H1 (cell line): ENCODE results near the gene KCNH4. TPM values are rescaled to one million over a fixed set of nuclear protein-coding genes. Genes with fewer than 3 reads are reported as not detected.

Source experiments
- CTCF ChIA-PET: fragments of 300-600 bp; sonication (Branson Sonifier 250); formaldehyde crosslinking; loops from one replicate; lab custom pipeline; 2021; ENCODE audit not compliant: partially characterized antibody; lab: Charles Lee
- POLR2A ChIA-PET: fragments of 300-600 bp; sonication (Branson Sonifier 250); formaldehyde crosslinking; loops from one replicate; lab custom pipeline; 2021; ENCODE audit warnings: inconsistent platforms; ENCODE audit not compliant: partially characterized antibody; lab: Charles Lee
- DNase-seq, 2 experiments: peaks; one replicate each; pipeline versions ENCODE4 v3.0.0 to v3.0.0-alpha.2; 2010 to 2022; ENCODE audit warnings: low spot score in 2 of 2, low read depth in 1 of 2, mixed read lengths in 1 of 2
- FAIRE-seq: peaks from 2 replicates; lab custom pipeline; 2011; peaks lifted over from hg19 to GRCh38; lab: Jason Lieb, UNC
- H2AFZ ChIP-seq: 2 replicates; pipeline ENCODE4 v1.8.1; 2012; ENCODE audit warnings: low read length, inconsistent platforms
- H2AK5ac ChIP-seq: 2 replicates; pipeline ENCODE4 v1.6.1; 2013; ENCODE audit warnings: low read depth, low read length
- H2BK120ac ChIP-seq: replicated peaks from 2 replicates; pipeline ENCODE3; 2013; ENCODE audit warnings: low read depth, low read length, inconsistent platforms
- H2BK12ac ChIP-seq: 2 replicates; pipeline ENCODE4 v1.6.1; 2013; ENCODE audit warnings: low read depth, low read length
- H2BK15ac ChIP-seq: 2 replicates; pipeline ENCODE4 v1.6.1; 2013; ENCODE audit warnings: low read length
- H2BK20ac ChIP-seq: 2 replicates; pipeline ENCODE4 v1.6.1; 2013; ENCODE audit warnings: low read length
- H2BK5ac ChIP-seq: 2 replicates; pipeline ENCODE4 v1.6.1; 2013; ENCODE audit warnings: low read depth, low read length
- H3K14ac ChIP-seq: 2 replicates; pipeline ENCODE4 v1.6.1; 2013; ENCODE audit warnings: inconsistent platforms; ENCODE audit not compliant: insufficient read length
- H3K18ac ChIP-seq: 2 replicates; pipeline ENCODE4 v1.6.1; 2013; ENCODE audit warnings: low read length; ENCODE audit errors: extremely low read depth
- H3K23ac ChIP-seq: 2 replicates; pipeline ENCODE4 v1.6.1; 2013; ENCODE audit warnings: inconsistent platforms; ENCODE audit not compliant: insufficient read length
- H3K23me2 ChIP-seq: 2 replicates; pipeline ENCODE4 v1.6.1; 2013; ENCODE audit warnings: low read depth, low read length
- H3K27ac ChIP-seq: 2 replicates; pipeline ENCODE4 v1.6.1; 2011; ENCODE audit warnings: low read depth, low read length, inconsistent platforms
- H3K27me3 ChIP-seq, 4 experiments: replicated peaks in 1 of 4; 1 replicate in 1 of 4; 2 replicates in 3 of 4; pipeline versions ENCODE4 v1.6.1 to v1.8.1; 2011 to 2013; ENCODE audit warnings: low read length in 3 of 4, mild to moderate bottlenecking in 3 of 4, inconsistent platforms in 2 of 4, mixed read lengths in 2 of 4, moderate library complexity in 1 of 4; ENCODE audit not compliant: control insufficient read depth in 3 of 4, insufficient read depth in 3 of 4; ENCODE audit errors: extremely low read depth in 1 of 4
- H3K36me3 ChIP-seq, 4 experiments: 2 replicates each; pipeline versions ENCODE4 v1.6.1 to v1.8.1; 2011 to 2013; ENCODE audit warnings: mild to moderate bottlenecking in 4 of 4, low read length in 3 of 4, moderate library complexity in 2 of 4, control low read depth in 1 of 4, inconsistent platforms in 1 of 4; ENCODE audit not compliant: insufficient read depth in 4 of 4, control insufficient read depth in 2 of 4
- H3K4ac ChIP-seq: replicated peaks from 2 replicates; pipeline ENCODE3; 2013; ENCODE audit warnings: low read length, low read depth, mixed read lengths, inconsistent platforms; ENCODE audit not compliant: insufficient read length
- H3K4me1 ChIP-seq, 4 experiments: replicated peaks in 1 of 4; 1 replicate in 1 of 4; 2 replicates in 3 of 4; pipeline versions ENCODE4 v1.6.1 to v1.8.1; 2011 to 2013; ENCODE audit warnings: low read length in 3 of 4, inconsistent platforms in 2 of 4, mixed read lengths in 1 of 4; ENCODE audit not compliant: insufficient read depth in 4 of 4, control insufficient read depth in 3 of 4
- H3K4me2 ChIP-seq, 2 experiments: 2 replicates each; pipeline versions ENCODE4 v1.6.1 to v1.8.1; 2011 to 2013; ENCODE audit warnings: low read depth in 2 of 2, low read length in 2 of 2, control low read depth in 1 of 2, inconsistent platforms in 1 of 2, mild to moderate bottlenecking in 1 of 2; ENCODE audit not compliant: insufficient read depth in 1 of 2
- H3K4me3 ChIP-seq, 4 experiments: fragments of 200-600, 300-600 bp in 1 of 4; sonication (generic), shearing (Covaris generic), sonication (Bioruptor Twin) in 1 of 4; 2 replicates each; pipeline versions ENCODE4 v1.5.1 to v1.8.1; 2011 to 2016; ENCODE audit warnings: low read length in 4 of 4, low read depth in 3 of 4, control low read depth in 2 of 4, inconsistent platforms in 2 of 4, mild to moderate bottlenecking in 2 of 4, mixed read lengths in 1 of 4, moderate library complexity in 1 of 4; ENCODE audit not compliant: insufficient read depth in 2 of 4; ENCODE audit errors: extremely low read depth in 1 of 4
- H3K56ac ChIP-seq: replicated peaks from 2 replicates; pipeline ENCODE3; 2013; ENCODE audit warnings: low read depth, mild to moderate bottlenecking, mixed read lengths, low read length, inconsistent platforms; ENCODE audit not compliant: insufficient read length
- H3K79me1 ChIP-seq: 2 replicates; pipeline ENCODE4 v1.6.1; 2013; ENCODE audit warnings: low read depth, low read length, control low read depth
- H3K79me2 ChIP-seq, 2 experiments: 2 replicates each; pipeline versions ENCODE4 v1.6.1 to v1.8.1; 2012 to 2013; ENCODE audit warnings: low read length in 2 of 2, mild to moderate bottlenecking in 2 of 2, inconsistent platforms in 1 of 2; ENCODE audit not compliant: insufficient read depth in 2 of 2, control insufficient read depth in 1 of 2
- H3K9ac ChIP-seq, 4 experiments: replicated peaks in 1 of 4; 1 replicate in 1 of 4; 2 replicates in 3 of 4; pipeline versions ENCODE4 v1.6.1 to v1.8.1; 2011 to 2013; ENCODE audit warnings: low read depth in 3 of 4, low read length in 3 of 4, control low read depth in 2 of 4, mild to moderate bottlenecking in 2 of 4, moderate library complexity in 2 of 4, inconsistent platforms in 1 of 4; ENCODE audit errors: extremely low read depth in 1 of 4
- H3K9me3 ChIP-seq, 2 experiments: 2 replicates each; pipeline versions ENCODE4 v1.6.1 to v1.8.1; 2012 to 2013; ENCODE audit warnings: mild to moderate bottlenecking in 2 of 2, moderate library complexity in 2 of 2, control low read depth in 1 of 2, inconsistent platforms in 1 of 2, low read depth in 1 of 2, low read length in 1 of 2, mixed read lengths in 1 of 2; ENCODE audit not compliant: insufficient read depth in 2 of 2
- H4K20me1 ChIP-seq, 2 experiments: replicated peaks in 1 of 2; 2 replicates each; pipeline versions ENCODE3 to v1.8.1; 2011 to 2013; ENCODE audit warnings: inconsistent platforms in 2 of 2, low read length in 2 of 2, mild to moderate bottlenecking in 1 of 2; ENCODE audit not compliant: insufficient read depth in 2 of 2, control insufficient read depth in 1 of 2
- H4K5ac ChIP-seq: 2 replicates; pipeline ENCODE4 v1.6.1; 2013; ENCODE audit warnings: low read length, low read depth, mixed read lengths, inconsistent platforms; ENCODE audit not compliant: insufficient read length
- H4K8ac ChIP-seq: 2 replicates; pipeline ENCODE4 v1.8.0; 2013; ENCODE audit warnings: mild to moderate bottlenecking, moderate library complexity, low read length, inconsistent platforms; ENCODE audit not compliant: insufficient read depth; ENCODE audit errors: extremely low read depth
- H4K91ac ChIP-seq: replicated peaks from 2 replicates; pipeline ENCODE3; 2013; ENCODE audit warnings: low read length, mixed read lengths, inconsistent platforms; ENCODE audit not compliant: insufficient read length
- BCL11A ChIP-seq, 2 experiments: IDR thresholded peaks; one replicate each; pipeline ENCODE4 v1.6.1; 2011; ENCODE audit warnings: low read depth in 2 of 2, low read length in 2 of 2, mild to moderate bottlenecking in 2 of 2
- BRCA1 ChIP-seq: IDR thresholded peaks from 2 replicates; pipeline ENCODE4 v1.6.1; 2012; ENCODE audit warnings: low read depth, low read length, improper control_type of control experiment
- PHF8 ChIP-seq: fragments of 200-600 bp; sonication (generic); conservative IDR thresholded peaks from 2 replicates; pipeline ENCODE4 v1.7.1; 2012; ENCODE audit warnings: low read depth, mild to moderate bottlenecking, inconsistent platforms, low read length, moderate library complexity
- SP4 ChIP-seq: IDR thresholded peaks from 2 replicates; pipeline ENCODE4 v1.6.1; 2012; ENCODE audit warnings: low read length, inconsistent platforms
- SUZ12 ChIP-seq: fragments of 200-600 bp; sonication (generic); IDR thresholded peaks from 2 replicates; pipeline ENCODE4 v1.6.1; 2012; ENCODE audit warnings: mild to moderate bottlenecking, inconsistent platforms, low read length, moderate library complexity, mixed read lengths
- YY1 ChIP-seq: IDR thresholded peaks from 2 replicates; pipeline ENCODE4 v1.6.1; 2011; ENCODE audit warnings: low read depth, mild to moderate bottlenecking, low read length
- WGBS, 2 experiments: shearing (Covaris generic) in 1 of 2; methylation state at CpG; one replicate each; pipeline versions ENCODE4 v1.1.6 to v1.1.7; 2013 to 2015; ENCODE audit warnings: low lambda C conversion rate in 2 of 2, mixed read lengths in 2 of 2, inconsistent platforms in 1 of 2, low coverage in 1 of 2, missing lambda C conversion rate in 1 of 2; ENCODE audit not compliant: insufficient replicate concordance in 2 of 2, insufficient coverage in 1 of 2, insufficient read length in 1 of 2; ENCODE audit errors: extremely low coverage in 1 of 2, missing lambda C conversion rate in 1 of 2; 5-methylcytosine and 5-hydroxymethylcytosine counted together
- polyA plus RNA-seq, 7 experiments: library from polyadenylated mRNA; depleted of rRNA in 3 of 7; stranded (reverse) in 5 of 7; unstranded in 2 of 7; fragments of >200 nt in 5 of 7; fragments of 200-250 nt in 2 of 7; gene quantifications; 1 replicate in 5 of 7; 2 replicates in 1 of 7; 4 replicates in 1 of 7; pipeline versions ENCODE4 v1.2.1 to v1.2.3, GENCODE V29; 2011 to 2013; ENCODE audit warnings: missing spikeins in 2 of 7, mixed read lengths in 2 of 7
- total RNA-seq: library from RNA; stranded (reverse); fragmentation: NEBNext Ultra II Directional; extraction: Animal tissue kit (Norgen Biotek cat#: 25700); gene quantifications from 2 replicates; pipeline ENCODE4 v1.2.1, GENCODE V29; 2021
- TF ChIP-seq, protein P1 (sequence below): IDR thresholded peaks from 2 replicates; pipeline ENCODE4 v1.6.1; 2012; ENCODE audit warnings: low read length, inconsistent platforms

KCNH4 gene
- total and polyA plus RNA-seq, 2 of the 8 experiments (the other 6 are each of a cell fraction or from before 2014, with no cell fraction given), result 0.44 to 0.47 TPM

DNA sequence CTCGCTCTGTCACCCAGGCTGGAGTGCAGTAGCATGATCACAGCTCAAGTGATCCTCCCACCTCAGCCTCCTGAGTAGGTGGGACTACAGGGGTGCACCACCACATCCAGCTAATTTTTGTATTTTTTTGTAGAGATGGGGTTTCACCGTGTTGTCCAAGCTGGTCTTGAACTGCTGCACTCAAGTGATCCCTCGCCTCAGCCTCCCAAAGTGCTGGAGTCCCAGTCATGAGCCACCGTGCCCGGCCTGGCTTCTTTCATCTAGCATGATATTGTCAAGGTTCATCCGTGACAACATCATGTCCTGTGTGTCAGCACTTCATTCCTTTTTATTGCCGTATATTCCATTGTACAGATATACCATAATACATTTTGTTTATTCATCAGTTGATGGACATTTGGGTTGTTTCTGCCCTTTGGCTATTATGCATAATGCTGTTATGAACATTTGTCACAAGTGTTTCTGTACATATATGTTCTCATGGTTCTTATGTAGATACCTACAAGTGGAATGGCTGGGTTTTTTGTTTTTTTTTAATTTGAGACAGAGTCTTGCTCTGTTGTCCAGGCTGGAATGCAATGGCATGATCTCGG lies 16.7 kb upstream of the KCNH4 start:
- no peak overlapping the region for H2BK20ac ChIP-seq
- H3K9ac ChIP-seq, result no peak overlapping the region
- H3K27me3 ChIP-seq, result no peaks in the 10 kb centered on the region
- no peak overlapping the region for H4K91ac ChIP-seq
- no peaks in the 10 kb centered on the region for H3K79me2 ChIP-seq
- H3K4me3 ChIP-seq, result no peak overlapping the region
- 93% methylated on average over 8 of the region's 8 CpGs; no CpG with 5 or more reads in 1 of the 2 experiments for WGBS, 2 experiments
- no peak overlapping the region for H3K14ac ChIP-seq
- H3K4ac ChIP-seq, result no peak overlapping the region
- H4K8ac ChIP-seq, result no peak overlapping the region
- H2BK5ac ChIP-seq, result no peak overlapping the region
- H3K36me3 ChIP-seq, result peaks cover 0 to 9% (median 4%) of the 10 kb centered on the region in 4 experiments; a peak in 4 of 8 replicates
- H3K79me1 ChIP-seq, result no peaks in the 10 kb centered on the region
- ChIA-PET CTCF (interaction anchor here (1.2 to 7.4 kb wide), 4 partner anchors 10 to 34 kb away, joined by 3 to 34 read pairs (median 7); no protein-coding TSS in a partner anchor), POLR2A (interaction anchor here (0.8 kb wide), 1 partner anchor 77 kb away, joined by 3 read pairs; no protein-coding TSS in a partner anchor)
- H2BK120ac ChIP-seq, result no peak overlapping the region
- H3K18ac ChIP-seq, result no peak overlapping the region
- no peak overlapping the region for H2BK12ac ChIP-seq
- DNase-seq (no peak), FAIRE-seq (no peak)
- no peak overlapping the region for H3K23ac ChIP-seq
- H3K4me1 ChIP-seq, result peaks cover 0 to 4% (median 3%) of the 10 kb centered on the region in 4 experiments; a peak in 5 of 7 replicates
- no peaks in the 10 kb centered on the region for H4K20me1 ChIP-seq
- no peak overlapping the region for H2BK15ac ChIP-seq
- no peaks in the 10 kb centered on the region for H3K23me2 ChIP-seq
- no peak overlapping the region for H3K27ac ChIP-seq
- no peak overlapping the region for H3K56ac ChIP-seq
- H3K4me2 ChIP-seq, result no peak overlapping the region
- H2AFZ ChIP-seq, result no peak overlapping the region
- TF ChIP-seq PHF8, result no peak
- no peak for TF ChIP-seq SUZ12
- no peak for TF ChIP-seq BRCA1
- no peak for TF ChIP-seq BCL11A (IDR thresholded peaks at IDR 0.05; ENCODE audit: low read depth in 2 of 2, low read length in 2 of 2)
- no peak for TF ChIP-seq YY1
- TF ChIP-seq, protein P1, sequence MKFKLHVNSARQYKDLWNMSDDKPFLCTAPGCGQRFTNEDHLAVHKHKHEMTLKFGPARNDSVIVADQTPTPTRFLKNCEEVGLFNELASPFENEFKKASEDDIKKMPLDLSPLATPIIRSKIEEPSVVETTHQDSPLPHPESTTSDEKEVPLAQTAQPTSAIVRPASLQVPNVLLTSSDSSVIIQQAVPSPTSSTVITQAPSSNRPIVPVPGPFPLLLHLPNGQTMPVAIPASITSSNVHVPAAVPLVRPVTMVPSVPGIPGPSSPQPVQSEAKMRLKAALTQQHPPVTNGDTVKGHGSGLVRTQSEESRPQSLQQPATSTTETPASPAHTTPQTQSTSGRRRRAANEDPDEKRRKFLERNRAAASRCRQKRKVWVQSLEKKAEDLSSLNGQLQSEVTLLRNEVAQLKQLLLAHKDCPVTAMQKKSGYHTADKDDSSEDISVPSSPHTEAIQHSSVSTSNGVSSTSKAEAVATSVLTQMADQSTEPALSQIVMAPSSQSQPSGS, result no peak
- no peak for TF ChIP-seq SP4
- no peaks in the 10 kb centered on the region for H3K9me3 ChIP-seq
- H4K5ac ChIP-seq, result no peak overlapping the region
- H2AK5ac ChIP-seq, result no peak overlapping the region
